Hematopoietic multipotent progenitor cell treated with erythropoietin and hydrocortisone succinate and interleukin-3 and kit ligand, for 15 days (in vitro differentiated cells): ENCODE results near the gene ZBED4.
"Not testable (repeated sequence)": the region's sequence is repeated elsewhere in the genome, so short reads cannot be mapped to it uniquely, and the experiment has no call there.

Source experiments
- DNase-seq: peaks from one replicate; pipeline ENCODE4 v3.0.0-alpha.2; 2015; ENCODE audit warnings: low spot score

The ZBED4 gene, protein sequence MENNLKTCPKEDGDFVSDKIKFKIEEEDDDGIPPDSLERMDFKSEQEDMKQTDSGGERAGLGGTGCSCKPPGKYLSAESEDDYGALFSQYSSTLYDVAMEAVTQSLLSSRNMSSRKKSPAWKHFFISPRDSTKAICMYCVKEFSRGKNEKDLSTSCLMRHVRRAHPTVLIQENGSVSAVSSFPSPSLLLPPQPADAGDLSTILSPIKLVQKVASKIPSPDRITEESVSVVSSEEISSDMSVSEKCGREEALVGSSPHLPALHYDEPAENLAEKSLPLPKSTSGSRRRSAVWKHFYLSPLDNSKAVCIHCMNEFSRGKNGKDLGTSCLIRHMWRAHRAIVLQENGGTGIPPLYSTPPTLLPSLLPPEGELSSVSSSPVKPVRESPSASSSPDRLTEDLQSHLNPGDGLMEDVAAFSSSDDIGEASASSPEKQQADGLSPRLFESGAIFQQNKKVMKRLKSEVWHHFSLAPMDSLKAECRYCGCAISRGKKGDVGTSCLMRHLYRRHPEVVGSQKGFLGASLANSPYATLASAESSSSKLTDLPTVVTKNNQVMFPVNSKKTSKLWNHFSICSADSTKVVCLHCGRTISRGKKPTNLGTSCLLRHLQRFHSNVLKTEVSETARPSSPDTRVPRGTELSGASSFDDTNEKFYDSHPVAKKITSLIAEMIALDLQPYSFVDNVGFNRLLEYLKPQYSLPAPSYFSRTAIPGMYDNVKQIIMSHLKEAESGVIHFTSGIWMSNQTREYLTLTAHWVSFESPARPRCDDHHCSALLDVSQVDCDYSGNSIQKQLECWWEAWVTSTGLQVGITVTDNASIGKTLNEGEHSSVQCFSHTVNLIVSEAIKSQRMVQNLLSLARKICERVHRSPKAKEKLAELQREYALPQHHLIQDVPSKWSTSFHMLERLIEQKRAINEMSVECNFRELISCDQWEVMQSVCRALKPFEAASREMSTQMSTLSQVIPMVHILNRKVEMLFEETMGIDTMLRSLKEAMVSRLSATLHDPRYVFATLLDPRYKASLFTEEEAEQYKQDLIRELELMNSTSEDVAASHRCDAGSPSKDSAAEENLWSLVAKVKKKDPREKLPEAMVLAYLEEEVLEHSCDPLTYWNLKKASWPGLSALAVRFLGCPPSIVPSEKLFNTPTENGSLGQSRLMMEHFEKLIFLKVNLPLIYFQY

DNA sequence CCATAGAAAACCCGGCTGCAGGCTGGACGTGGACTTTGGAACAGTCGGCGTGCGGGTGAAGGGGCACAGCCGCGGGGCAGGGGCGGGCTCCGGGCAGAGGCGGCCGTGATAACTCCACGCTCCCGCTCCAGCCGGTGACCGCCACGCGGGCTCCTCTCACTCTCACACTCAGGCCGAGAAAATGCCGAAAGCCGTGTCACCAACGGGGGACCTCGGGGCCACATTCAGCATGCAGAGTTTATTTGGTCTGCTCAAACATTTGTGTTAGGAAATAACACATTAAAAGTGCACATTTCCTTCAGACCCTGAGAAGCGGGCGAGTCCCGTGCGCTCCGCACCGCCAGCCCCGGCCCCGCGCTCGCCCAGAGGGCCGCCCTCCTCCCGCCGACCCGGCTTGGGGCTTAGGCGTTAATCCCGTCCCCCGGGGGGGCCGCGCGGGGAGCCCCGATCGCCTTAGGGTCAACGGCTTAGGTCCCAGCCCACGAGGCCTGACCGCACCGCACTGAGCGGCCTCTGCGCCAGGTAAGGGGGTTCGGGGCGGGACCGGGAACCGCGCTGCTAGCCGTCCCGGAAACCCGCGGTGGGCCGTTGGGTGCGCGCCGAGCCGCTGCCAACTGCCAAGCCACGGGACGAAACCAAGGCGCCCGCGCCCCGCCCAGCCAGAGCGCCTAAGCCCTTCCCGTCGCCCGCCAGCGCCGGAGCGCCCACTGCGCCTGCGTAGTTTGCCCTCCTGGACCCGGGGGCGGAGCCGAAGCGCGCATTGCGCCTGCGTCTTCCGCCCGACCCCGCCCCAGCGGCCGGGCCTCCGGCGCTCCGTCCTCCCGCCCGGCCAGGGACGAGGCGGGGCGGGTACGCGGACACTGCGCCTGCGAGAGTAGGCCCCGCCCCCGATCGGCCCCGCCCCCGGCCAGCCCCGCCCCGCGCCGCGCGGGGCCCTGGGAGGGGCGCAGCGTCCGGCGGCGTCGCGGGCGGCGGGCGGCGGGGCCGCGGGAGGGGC, at the start of gene ZBED4:
Gene ZBED4, plus strand, starts transcription at position 947 of the 997 bp plus-strand sequence. CDS start 29,819 bp downstream, outside the sequence.
- peak; percentile 99 for DNase-seq

DNA sequence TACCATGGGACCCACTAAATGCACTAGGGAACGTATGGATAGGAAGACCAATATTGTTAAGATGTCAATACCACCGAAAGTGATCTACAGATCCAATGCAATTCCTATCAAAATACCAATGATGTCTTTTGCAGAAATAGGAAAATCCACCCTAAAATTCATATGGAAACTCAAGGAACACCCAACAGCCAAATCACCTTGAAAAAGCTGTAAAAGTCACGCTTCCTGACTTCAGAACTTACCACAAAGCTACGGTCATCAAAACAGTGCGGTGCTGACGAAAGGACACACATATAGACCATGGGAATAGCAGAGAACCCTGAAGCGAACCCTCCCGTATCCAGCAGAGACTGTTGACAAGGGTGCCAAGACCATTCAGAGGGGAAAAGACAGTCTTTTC, 46.5 kb upstream of the ZBED4 start:
- no peak for DNase-seq

DNA sequence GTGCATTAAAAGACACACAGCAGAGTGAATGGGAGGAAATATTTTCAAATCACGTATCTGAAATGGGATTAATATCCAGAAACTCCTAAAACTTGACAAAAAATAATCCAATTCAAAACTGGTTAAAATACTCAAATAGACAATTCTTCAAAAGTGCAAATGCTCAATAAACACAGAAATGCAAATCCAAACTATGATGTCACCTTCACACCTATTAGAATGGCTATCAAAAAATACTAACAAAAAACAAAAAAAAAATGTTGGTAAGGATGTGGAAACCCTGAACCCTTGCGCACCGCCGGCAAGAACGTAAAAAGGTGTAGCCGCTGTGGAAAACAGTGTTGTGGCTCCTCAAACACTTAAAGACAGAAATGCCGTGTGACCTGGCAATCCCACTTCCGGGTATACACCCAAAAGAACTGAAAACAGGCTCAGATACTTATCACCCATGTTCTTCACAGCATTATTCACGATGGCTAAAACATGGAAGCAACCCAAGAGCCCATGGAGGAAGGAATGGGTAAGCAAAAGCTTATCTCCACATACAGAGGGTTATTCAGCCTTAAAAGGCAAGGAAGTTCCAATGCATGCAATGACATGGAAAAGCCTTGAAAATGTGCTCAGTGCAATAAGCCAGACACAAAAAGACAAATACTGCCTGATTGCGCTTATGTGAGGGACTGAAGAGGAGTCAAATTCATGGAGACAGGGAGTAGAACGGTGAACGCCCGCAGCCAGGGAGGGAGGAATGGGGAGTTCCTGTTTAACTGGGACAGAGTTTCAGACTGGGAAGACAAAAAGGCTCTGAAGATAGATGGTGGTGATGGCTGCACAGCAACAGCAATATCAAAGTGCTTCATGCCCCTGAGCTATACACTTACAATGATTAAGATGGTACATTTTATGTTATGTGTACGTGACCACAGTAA, 45.6 kb upstream of the ZBED4 start:
- peak; percentile 69 for DNase-seq

DNA sequence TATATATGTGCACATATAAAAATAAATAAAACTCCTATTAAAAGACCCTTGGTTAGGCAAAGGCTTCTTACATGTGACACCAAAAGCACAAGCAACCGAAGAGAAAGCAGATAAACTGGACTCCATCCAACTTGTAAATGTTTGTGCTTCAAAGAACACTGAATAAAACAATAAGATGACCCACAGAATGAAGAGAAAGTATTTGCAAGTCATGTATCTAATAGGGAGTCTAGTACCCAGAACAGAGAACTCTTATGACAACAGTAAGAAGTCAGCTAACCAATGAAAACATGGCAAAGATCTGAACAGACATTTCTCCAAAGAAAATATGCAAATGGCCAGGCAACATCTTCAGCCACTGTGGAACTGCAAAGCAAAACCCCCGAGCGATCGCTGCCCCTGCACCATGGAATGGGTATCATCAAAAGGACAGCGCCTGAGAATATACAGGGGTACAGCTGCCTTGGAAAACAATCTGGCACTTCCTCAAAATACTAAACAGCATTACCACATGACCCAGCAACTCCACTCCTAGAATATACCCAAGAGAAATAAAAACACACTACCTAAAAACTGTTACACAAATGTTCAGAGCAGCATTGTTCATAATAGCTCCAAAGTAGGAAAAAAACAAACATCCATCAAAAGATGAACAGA, 43.2 kb upstream of the ZBED4 start:
- DNase-seq: no peak

DNA sequence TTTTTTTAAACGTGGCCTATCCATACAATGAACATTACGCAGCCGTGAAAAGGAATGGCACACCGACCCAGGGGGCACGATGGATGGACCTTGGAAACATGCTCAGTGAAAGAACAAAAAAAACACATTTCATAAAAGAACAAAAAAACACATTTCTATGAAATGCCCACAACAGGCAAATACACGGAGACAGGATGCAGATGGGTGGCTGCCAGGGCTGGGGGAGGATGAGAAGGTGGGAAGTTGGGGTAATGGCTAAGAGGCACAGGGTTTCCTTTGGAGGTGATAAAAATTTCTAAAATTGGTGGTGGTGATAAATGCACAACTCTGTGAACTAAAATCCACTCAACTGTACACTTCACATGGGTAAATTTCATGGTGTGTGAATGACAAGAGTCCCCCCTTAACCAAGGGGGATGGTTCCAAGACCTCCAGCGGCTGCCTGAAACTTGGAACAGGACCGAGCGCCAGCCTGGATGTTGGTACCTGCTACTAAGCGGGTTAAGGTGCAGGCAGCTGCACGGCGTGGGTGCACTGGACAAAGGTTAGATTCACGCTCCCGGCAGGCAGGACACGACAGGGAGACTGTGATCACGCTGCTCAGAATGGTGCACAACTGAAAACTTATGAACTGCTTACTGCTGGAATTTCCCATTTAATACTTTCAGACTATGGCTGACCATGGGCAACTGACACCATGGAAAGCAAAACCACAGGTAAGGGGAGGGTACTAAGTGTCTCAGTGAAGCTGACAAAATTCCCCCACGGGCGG, 42.4 kb upstream of the ZBED4 start:
- no peak for DNase-seq

DNA sequence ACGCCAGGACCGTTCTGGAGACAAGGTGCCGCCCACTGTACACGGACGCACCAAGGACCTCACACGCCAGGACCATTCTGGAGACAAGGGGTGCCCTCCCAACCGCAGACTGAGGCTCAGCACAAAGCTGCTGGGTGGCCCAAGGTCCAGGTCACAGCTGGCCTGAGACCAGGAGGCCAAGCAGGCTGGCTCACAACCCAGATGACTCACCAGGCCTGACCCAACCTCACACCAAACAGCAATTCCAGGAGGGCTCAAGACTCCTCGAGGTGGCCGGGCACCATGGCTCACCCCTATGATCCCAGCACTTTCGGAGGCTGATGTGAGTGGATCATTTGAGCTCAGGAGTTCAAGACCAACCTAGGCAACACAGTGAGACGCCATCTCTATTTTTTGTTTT, 40.8 kb upstream of the ZBED4 start:
- DNase-seq: no peak

DNA sequence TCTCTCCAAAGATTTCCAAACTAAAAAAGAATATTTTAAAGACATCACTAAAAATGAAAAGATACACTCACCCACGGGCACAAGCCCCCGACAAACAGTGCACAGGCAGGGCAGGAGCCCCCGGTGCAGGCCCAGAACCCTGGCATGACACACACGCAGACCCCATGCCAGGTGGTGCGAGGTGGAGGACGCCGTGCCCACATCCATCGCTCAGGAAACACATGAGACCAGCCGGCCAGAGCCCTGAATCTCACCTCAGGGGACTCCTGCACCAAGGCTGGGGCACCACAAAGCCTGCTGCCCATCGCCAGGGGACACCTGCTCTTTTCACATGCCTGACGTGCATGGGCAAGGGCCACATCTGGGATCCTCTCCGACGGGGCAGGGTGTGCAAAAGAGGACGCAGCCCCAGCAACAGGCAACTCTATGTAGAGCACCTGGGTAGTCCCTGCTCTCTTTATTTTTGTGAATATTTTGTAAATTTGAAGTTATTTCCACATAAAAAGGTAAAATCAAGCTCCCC, 39.4 kb upstream of the ZBED4 start:
- no peak for DNase-seq

DNA sequence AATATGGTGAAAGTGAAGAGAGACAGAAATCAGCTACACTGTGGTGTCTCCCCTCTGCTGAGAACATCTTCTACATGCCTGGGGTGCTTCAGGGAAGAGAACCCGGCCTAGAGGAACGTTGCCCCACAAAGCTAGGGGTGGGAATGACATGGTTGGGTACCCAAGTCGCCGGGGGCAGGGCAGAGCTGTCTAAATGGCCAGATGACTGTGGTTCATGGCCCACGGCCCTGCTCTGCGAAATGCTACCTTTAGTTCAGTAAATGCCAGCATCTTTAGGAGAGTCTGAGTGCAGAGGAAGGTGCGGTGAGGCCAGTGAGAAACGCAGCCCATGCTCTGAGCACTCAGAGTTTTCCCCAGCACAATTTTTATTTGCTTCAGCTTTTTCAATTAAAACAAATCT, 38.8 kb upstream of the ZBED4 start:
- no peak for DNase-seq

DNA sequence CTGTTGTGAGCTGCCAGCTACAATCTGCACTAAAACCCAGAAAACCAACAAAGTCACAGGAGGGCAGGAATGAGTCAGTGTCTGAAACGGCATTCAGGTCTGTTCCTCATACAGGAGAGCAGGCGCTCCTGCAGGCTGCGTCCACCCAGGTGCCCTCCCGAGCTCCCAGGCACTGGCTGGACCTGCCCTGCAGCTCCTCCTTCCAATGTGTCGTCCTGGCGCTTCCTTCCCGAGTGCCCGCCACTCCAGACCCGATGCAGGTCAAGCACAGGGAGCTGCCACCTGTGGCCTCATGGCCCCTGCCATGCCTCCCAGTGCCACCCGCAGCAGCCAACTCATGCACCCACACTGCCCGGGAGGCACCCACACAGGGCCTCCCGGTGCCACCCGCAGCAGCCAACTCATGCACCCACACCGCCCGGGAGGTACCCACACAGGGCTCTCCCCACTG, 38.0 kb upstream of the ZBED4 start:
- no peak for DNase-seq

DNA sequence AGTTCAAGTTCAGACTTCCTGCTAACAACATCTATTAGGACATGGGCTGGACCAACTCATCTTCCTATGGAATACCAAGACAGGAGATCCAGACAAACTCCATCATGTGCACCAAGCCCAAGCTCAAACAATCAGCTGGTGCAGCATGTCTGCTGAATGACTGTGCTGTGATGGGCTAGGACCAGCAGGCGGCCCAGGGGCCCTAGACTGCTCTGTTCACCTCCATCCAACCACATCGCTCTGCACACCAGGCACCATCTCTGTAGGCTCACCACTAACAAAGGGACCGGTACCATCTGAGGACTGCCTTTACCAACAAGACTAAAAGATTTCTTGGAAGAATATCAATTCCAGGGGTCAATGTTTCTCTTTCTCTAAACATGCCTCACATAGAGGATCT, 36.3 kb upstream of the ZBED4 start:
- no peak for DNase-seq

DNA sequence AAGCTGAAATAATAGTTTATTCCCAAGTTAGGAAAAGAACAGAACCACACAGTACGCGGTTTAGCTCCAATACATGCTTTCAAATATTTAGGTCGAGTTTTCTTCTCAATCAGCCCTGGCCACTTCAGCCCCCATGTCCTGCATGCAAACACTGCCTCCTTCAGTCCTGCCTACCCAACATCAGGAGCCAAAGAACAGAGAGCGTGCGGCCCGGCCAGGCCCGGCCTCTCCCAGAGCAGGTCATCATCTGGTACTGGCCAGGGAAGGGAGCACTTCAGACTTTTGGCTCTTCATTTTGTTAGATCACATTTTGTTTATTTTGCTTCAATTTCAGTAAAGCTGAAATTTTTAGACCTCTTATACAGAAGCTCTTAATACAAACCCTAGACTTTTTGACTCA, 32.7 kb upstream of the ZBED4 start:
- no peak for DNase-seq

DNA sequence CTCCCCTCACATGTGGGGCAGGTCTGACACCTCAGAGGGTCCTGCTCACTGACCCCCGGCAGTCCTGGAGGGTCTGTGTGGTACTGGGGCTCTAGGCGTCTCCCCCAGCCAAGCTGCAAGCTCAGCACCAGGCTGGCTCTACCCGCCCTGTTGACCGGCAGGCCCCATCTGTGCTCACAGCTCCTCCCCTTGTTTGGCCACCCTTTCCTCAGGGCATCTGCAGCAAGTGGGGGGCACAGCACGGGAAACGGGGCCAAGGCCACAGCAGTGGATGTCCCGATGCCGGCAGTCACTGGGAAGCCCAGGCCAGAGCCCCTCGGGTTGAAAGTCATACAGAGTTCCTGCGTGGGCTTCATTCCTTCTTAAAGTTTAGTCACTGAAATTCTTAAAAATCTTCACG, 31.9 kb upstream of the ZBED4 start:
- not testable (repeated sequence) for DNase-seq

DNA sequence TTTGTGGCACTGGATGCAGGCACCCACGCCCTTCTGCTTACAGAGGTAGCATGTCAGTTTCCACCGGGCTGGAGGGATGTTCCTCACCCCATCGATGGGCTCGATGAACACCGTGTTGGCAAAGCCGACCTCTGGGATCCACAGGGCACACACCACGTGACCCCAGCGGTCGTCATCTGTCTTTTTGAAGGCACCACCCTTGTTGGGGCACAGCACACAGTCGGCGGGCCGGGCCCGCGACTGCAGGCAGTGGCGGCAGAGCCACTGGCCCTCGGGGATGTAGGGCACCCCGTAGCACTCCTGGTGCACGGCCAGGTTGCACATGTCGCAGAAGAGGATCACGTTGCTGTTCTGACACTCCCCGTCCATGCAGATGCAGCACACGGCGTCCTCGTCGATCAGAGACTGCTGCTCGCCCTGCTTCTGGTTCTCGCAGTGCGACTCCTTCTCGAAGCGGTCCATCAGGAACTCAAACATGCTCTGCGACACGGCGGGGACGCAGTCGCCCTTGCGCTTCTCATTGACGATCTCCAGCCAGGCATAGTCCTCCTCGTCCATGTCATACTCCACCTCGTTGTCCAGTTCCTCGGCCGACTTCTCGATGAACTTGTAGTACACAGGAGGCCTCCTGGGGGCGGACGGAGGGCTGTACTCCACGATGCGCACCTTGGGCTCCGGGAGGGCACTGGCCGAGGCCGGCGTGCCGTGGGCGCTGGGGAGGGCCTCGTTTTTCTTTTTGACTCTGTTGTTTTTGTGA, 30.2 kb upstream of the ZBED4 start:
- no peak for DNase-seq

DNA sequence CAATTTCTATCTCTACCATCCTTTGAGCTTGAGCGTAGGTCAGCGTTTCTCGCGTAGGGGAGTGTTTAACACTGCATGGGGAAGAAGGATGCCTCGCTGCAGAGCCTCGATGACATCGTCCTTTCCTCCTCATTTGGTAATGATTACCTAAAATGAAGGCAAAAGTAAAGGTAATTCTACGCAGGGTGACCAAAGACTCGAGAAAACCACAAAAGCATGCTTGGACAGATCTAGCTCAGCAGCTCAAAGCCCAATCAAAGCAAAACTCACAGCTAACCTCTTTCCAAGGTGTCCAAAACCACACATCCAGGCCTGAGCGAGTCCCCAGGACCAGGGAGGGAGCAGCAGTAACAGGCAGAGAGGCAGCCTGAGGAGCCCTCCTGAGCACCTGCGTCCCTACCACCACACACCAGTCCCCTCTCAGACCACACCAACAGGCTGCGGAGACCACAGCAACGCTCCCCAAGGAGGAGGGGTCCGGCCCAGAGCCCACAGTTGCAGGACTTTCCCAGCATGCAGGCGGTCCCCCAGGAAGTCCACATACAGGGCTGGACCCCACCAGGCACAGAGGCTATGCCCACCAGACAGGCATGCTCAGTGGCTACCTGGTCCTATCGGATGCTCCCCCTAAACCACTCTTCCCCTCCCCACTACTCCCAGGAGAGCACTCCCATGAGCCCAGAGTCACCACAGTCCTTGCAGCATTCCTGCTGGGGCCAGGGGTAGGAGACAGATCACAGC, 29.3 kb upstream of the ZBED4 start:
- no peak for DNase-seq

DNA sequence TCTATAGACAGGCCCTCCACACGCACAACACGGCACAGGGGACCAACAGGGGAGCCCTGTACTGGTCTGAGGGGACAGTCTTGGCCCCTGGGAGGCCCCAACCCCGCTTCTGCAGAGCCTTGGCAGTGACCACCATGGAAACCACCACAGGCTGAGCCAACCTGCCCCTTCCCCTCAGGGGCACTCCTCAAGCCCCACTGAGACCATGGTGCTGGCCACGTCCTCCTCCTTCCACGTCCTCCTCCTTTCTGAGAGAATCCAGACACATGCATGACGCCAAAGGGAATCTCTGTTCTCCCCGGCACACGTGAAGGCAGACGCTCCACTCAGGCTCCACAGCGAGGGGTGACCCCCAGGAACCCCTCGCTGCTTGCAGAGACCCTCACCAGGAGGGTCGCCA, 28.7 kb upstream of the ZBED4 start:
- no peak for DNase-seq

DNA sequence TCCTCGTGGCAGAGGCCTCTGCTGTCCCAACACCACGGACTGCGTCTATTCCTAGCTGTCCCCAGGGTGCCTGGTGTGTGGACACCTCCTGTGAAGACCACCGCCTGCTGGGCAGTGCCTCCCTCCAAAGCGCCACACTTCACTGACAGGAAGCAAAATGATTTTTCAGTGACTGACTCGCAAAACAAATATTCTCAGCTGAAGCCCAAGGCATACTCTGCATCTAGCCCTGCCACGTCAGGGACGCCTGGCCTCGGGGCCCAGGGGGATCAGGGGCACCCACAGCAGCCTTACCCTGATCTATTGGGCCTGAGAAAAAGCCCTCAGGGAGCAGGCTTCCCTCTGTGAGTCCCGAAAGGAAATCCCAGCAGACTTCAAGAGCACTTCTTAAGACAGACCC, 28.2 kb upstream of the ZBED4 start:
- no peak for DNase-seq
